SU-DHL-6 (cell line): ENCODE results near the gene GPD2.

Experiments
- CTCF ChIP-seq: fragments of 200-600 bp; sonication (generic); IDR thresholded peaks from one replicate; pipeline ENCODE4 v1.5.1; 2017; ENCODE audit warnings: antibody characterized with exemption, mild to moderate bottlenecking, low read length, moderate library complexity; ENCODE audit not compliant: insufficient read depth, poor library complexity, severe bottlenecking
- EZH2phosphoT487 ChIP-seq: fragments of 200-600 bp; sonication (generic), shearing (Covaris generic); conservative IDR thresholded peaks from 2 replicates; pipeline ENCODE4 v1.6.1; 2018; ENCODE audit warnings: mild to moderate bottlenecking, antibody characterized with exemption, low read length, moderate library complexity, mixed read lengths

GRCh38 chr2:156581280-156581679, 145.1 kb downstream of the GPD2 start:
- TF ChIP-seq CTCF, result no peak
- no peak for TF ChIP-seq EZH2phosphoT487
